OCI-LY3 (cell line): ENCODE data around the gene MAPK9.

Source experiments
- EZH2phosphoT487 ChIP-seq: fragments of 200-600 bp; shearing (Covaris generic); IDR thresholded peaks from 2 replicates; pipeline ENCODE4 v1.6.1; 2018; ENCODE audit warnings: antibody characterized with exemption, mixed run types, low read depth
- TF ChIP-seq, protein P1 (sequence below): fragments of 200-600, 300-600 bp; sonication (generic); IDR thresholded peaks from 2 replicates; pipeline ENCODE4 v1.5.1; 2014; ENCODE audit warnings: antibody characterized with exemption, low read length, low read depth

DNA sequence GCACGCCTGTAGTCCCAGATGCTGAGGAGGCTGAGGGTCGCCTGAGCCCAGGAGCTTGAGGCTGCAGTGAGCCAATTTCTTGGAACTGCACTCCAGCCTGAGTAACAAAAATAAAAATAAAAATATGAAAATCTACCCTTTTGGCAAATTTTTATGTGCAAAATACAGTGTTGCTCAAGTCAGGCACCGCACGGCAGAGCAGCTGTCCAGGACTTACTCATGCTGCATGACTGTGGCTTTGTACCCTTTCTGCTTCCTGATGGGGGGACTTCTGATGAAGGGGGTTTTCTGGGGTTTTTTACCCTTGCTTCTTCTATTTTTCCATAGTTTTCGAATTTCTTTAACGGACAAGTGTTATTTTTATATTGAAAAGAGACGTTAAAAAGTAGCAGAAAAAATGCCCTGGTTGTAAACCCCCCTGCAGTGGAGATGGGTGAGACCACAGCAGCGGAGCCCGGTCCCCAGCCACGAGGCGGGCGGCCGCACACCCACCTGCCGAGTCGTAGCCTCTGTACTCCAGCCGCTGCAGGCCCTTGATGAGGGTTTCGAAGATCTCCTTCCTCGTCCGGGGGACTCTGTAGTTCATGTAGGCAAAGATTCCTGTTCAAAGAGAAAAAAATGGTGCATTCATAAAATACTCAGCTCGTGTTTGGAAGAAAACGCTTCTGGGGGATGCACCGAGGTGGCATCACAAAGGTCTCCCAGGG, 46.3 kb upstream of the MAPK9 start:
- TF ChIP-seq, protein P1, sequence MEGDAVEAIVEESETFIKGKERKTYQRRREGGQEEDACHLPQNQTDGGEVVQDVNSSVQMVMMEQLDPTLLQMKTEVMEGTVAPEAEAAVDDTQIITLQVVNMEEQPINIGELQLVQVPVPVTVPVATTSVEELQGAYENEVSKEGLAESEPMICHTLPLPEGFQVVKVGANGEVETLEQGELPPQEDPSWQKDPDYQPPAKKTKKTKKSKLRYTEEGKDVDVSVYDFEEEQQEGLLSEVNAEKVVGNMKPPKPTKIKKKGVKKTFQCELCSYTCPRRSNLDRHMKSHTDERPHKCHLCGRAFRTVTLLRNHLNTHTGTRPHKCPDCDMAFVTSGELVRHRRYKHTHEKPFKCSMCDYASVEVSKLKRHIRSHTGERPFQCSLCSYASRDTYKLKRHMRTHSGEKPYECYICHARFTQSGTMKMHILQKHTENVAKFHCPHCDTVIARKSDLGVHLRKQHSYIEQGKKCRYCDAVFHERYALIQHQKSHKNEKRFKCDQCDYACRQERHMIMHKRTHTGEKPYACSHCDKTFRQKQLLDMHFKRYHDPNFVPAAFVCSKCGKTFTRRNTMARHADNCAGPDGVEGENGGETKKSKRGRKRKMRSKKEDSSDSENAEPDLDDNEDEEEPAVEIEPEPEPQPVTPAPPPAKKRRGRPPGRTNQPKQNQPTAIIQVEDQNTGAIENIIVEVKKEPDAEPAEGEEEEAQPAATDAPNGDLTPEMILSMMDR, result no peak
- no peak for TF ChIP-seq EZH2phosphoT487
